HepG2 (cell line): ENCODE results near the gene SOX4. TPM values are rescaled to one million over a fixed set of nuclear protein-coding genes. Genes with fewer than 3 reads are reported as not detected.

Experiments
- CAMTA2 ChIP-seq: sonication (generic); formaldehyde crosslinking; IDR thresholded peaks from 2 replicates; pipeline ENCODE4 v1.4.0; 2020; ENCODE audit warnings: mild to moderate bottlenecking, missing genetic modification reagents, borderline replicate concordance
- FOSL2 ChIP-seq: sonication (generic); formaldehyde crosslinking; IDR thresholded peaks from 2 replicates; pipeline ENCODE4 v1.4.0; 2020; ENCODE audit warnings: missing genetic modification reagents
- GZF1 ChIP-seq: sonication (generic); formaldehyde crosslinking; IDR thresholded peaks from 2 replicates; pipeline ENCODE4 v1.5.1; 2020; ENCODE audit warnings: mild to moderate bottlenecking, missing genetic modification reagents
- HDAC2 ChIP-seq: sonication (generic); formaldehyde crosslinking; IDR thresholded peaks from 2 replicates; pipeline ENCODE4 v1.4.0; 2020; ENCODE audit warnings: missing genetic modification reagents
- HNRNPK ChIP-seq: fragments of 200-400 bp; formaldehyde crosslinking; IDR thresholded peaks from 2 replicates; pipeline ENCODE4 v1.6.1; 2018; ENCODE audit warnings: low read length, low read depth, moderate library complexity, mild to moderate bottlenecking; ENCODE audit not compliant: poor library complexity, severe bottlenecking
- HNRNPUL1 ChIP-seq: fragments of 200-400 bp; formaldehyde crosslinking; IDR thresholded peaks from 2 replicates; pipeline ENCODE4 v1.6.1; 2017; ENCODE audit warnings: low read depth, mild to moderate bottlenecking, low read length, moderate library complexity
- IKZF4 ChIP-seq: sonication (generic); formaldehyde crosslinking; IDR thresholded peaks from 2 replicates; pipeline ENCODE4 v1.5.1; 2020; ENCODE audit warnings: borderline replicate concordance, mild to moderate bottlenecking, low read depth, missing genetic modification reagents; ENCODE audit errors: not compliant biosample characterization
- NR2C2 ChIP-seq: sonication (generic); formaldehyde crosslinking; IDR thresholded peaks from 2 replicates; pipeline ENCODE4 v1.4.0; 2020; ENCODE audit warnings: missing genetic modification reagents, mild to moderate bottlenecking, moderate library complexity, borderline replicate concordance
- SALL2 ChIP-seq: sonication (generic); formaldehyde crosslinking; IDR thresholded peaks from 2 replicates; pipeline ENCODE4 v1.8.1; 2023; ENCODE audit warnings: mild to moderate bottlenecking, missing genetic modification reagents, inconsistent platforms
- SATB2 ChIP-seq: sonication (generic); formaldehyde crosslinking; IDR thresholded peaks from 2 replicates; pipeline ENCODE4 v1.5.0; 2020; ENCODE audit warnings: missing genetic modification reagents
- SP2 ChIP-seq: sonication (generic); formaldehyde crosslinking; IDR thresholded peaks from 2 replicates; pipeline ENCODE4 v1.5.1; 2020; ENCODE audit warnings: mild to moderate bottlenecking, missing genetic modification reagents
- THAP9 ChIP-seq: sonication (generic); formaldehyde crosslinking; IDR thresholded peaks from 2 replicates; pipeline ENCODE4; 2020; ENCODE audit warnings: missing genetic modification reagents, mild to moderate bottlenecking, borderline replicate concordance
- ZBTB7A ChIP-seq: sonication (generic); formaldehyde crosslinking; IDR thresholded peaks from 2 replicates; pipeline ENCODE4 v1.8.0; 2022; ENCODE audit warnings: mild to moderate bottlenecking, missing genetic modification reagents
- ZNF205 ChIP-seq: IDR thresholded peaks from 2 replicates; pipeline ENCODE4 v1.6.1; 2018; ENCODE audit warnings: missing biosample characterization, missing genetic modification reagents
- ZNF552 ChIP-seq: sonication (generic); formaldehyde crosslinking; IDR thresholded peaks from 2 replicates; pipeline ENCODE4 v1.9.0; 2022; ENCODE audit warnings: missing genetic modification reagents, mild to moderate bottlenecking, borderline replicate concordance
- ZNF557 ChIP-seq: sonication (generic); formaldehyde crosslinking; IDR thresholded peaks from 2 replicates; pipeline ENCODE4 v1.4.0; 2020; ENCODE audit warnings: missing genetic modification reagents
- ZNF558 ChIP-seq: sonication (generic); formaldehyde crosslinking; IDR thresholded peaks from 2 replicates; pipeline ENCODE4 v1.9.0; 2022; ENCODE audit warnings: mild to moderate bottlenecking, missing genetic modification reagents, borderline replicate concordance
- ZNF567 ChIP-seq: sonication (generic); formaldehyde crosslinking; IDR thresholded peaks from 2 replicates; pipeline ENCODE4 v1.8.1; 2023; ENCODE audit warnings: mild to moderate bottlenecking, missing genetic modification reagents, borderline replicate concordance
- ZNF660 ChIP-seq: sonication (generic); formaldehyde crosslinking; IDR thresholded peaks from 2 replicates; pipeline ENCODE4 v1.5.1; 2020; ENCODE audit warnings: mild to moderate bottlenecking, low read depth, missing genetic modification reagents, borderline replicate concordance
- ZNF670 ChIP-seq: sonication (generic); formaldehyde crosslinking; IDR thresholded peaks from 2 replicates; pipeline ENCODE4 v1.8.0; 2022; ENCODE audit warnings: mild to moderate bottlenecking, missing genetic modification reagents, borderline replicate concordance
- ZNF709 ChIP-seq: sonication (generic); formaldehyde crosslinking; IDR thresholded peaks from 2 replicates; pipeline ENCODE4 v1.5.0; 2020; ENCODE audit warnings: mild to moderate bottlenecking, missing genetic modification reagents
- ZNF782 ChIP-seq: sonication (generic); formaldehyde crosslinking; IDR thresholded peaks from 2 replicates; pipeline ENCODE4 v1.4.0; 2020; ENCODE audit warnings: missing genetic modification reagents, mild to moderate bottlenecking, borderline replicate concordance
- ZSCAN25 ChIP-seq: sonication (generic); formaldehyde crosslinking; IDR thresholded peaks from 2 replicates; pipeline ENCODE4 v1.8.0; 2022; ENCODE audit warnings: mild to moderate bottlenecking, missing genetic modification reagents
- polyA plus RNA-seq, 8 experiments: library from polyadenylated mRNA; depleted of rRNA in 3 of 8; stranded (reverse) in 7 of 8; unstranded in 1 of 8; fragments of >200 nt; fragmentation: Illumina TruSeq in 4 of 8; extraction: Trizol in 4 of 8; gene quantifications; 2 replicates each; pipeline versions ENCODE4 v1.2.1 to v1.2.3, GENCODE V29; 2011 to 2016; ENCODE audit warnings: low read depth in 4 of 8, missing spikeins in 1 of 8, mixed read lengths in 1 of 8; ENCODE audit not compliant: insufficient read depth in 1 of 8
- total RNA-seq, 5 experiments: library from RNA; depleted of rRNA; stranded (reverse); fragments of >200 nt; fragmentation: Illumina TruSeq; extraction: Trizol; gene quantifications; 2 replicates each; pipeline ENCODE4 v1.2.3, GENCODE V29; 2016; ENCODE audit warnings: low read depth in 1 of 5
- TF ChIP-seq, protein P1 (sequence below): sonication (generic); formaldehyde crosslinking; IDR thresholded peaks from 2 replicates; pipeline ENCODE4 v1.5.1; 2020; ENCODE audit warnings: missing genetic modification reagents, mild to moderate bottlenecking, borderline replicate concordance
- TF ChIP-seq, protein P2 (sequence below): sonication (generic); formaldehyde crosslinking; IDR thresholded peaks from 2 replicates; pipeline ENCODE4 v1.4.0; 2020; ENCODE audit warnings: missing genetic modification reagents, borderline replicate concordance

The SOX4 gene
- total and polyA plus RNA-seq, 2 of the 13 experiments (the other 11 are each of a cell fraction or from before 2014, with no cell fraction given), result 2.6 to 3.4 TPM

GRCh38 chr6:21594416-21595281 lies 1.1 kb downstream of the SOX4 start (continued):
- TF ChIP-seq ZNF558 (CRISPR knock-in tag) (no peak), ZBTB7A (CRISPR knock-in tag) (peak; percentile 43; the same call in 1 of the 2 replicates), HNRNPK (no peak), IKZF4 (no peak), NR2C2 (no peak), GZF1 (CRISPR knock-in tag) (no peak), ZNF660 (CRISPR knock-in tag) (no peak), HNRNPUL1 (no peak), ZNF709 (CRISPR knock-in tag) (no peak), CAMTA2 (CRISPR knock-in tag) (0 out of 2 replicates have a peak, but pooled peaks have one; percentile 53), HDAC2 (CRISPR knock-in tag) (no peak), ZNF670 (CRISPR knock-in tag) (no peak), SALL2 (CRISPR knock-in tag) (no peak), SP2 (CRISPR knock-in tag) (no peak), SATB2 (CRISPR knock-in tag) (peak; percentile 78; the same call in 1 of the 2 replicates), FOSL2 (CRISPR knock-in tag) (no peak), ZNF567 (CRISPR knock-in tag) (0 out of 2 replicates have a peak, but pooled peaks have one; percentile 32), ZNF552 (CRISPR knock-in tag) (0 out of 2 replicates have a peak, but pooled peaks have one; percentile 73), ZNF205 (CRISPR knock-in tag) (no peak), ZNF557 (CRISPR knock-in tag) (0 out of 2 replicates have a peak, but pooled peaks have one; percentile 63), ZNF782 (CRISPR knock-in tag) (0 out of 2 replicates have a peak, but pooled peaks have one; percentile 51), THAP9 (CRISPR knock-in tag) (no peak), ZSCAN25 (CRISPR knock-in tag) (0 out of 2 replicates have a peak, but pooled peaks have one; percentile 13)
- TF ChIP-seq, protein P1, sequence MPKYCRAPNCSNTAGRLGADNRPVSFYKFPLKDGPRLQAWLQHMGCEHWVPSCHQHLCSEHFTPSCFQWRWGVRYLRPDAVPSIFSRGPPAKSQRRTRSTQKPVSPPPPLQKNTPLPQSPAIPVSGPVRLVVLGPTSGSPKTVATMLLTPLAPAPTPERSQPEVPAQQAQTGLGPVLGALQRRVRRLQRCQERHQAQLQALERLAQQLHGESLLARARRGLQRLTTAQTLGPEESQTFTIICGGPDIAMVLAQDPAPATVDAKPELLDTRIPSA (CRISPR knock-in tag), result no peak
- TF ChIP-seq, protein P2, sequence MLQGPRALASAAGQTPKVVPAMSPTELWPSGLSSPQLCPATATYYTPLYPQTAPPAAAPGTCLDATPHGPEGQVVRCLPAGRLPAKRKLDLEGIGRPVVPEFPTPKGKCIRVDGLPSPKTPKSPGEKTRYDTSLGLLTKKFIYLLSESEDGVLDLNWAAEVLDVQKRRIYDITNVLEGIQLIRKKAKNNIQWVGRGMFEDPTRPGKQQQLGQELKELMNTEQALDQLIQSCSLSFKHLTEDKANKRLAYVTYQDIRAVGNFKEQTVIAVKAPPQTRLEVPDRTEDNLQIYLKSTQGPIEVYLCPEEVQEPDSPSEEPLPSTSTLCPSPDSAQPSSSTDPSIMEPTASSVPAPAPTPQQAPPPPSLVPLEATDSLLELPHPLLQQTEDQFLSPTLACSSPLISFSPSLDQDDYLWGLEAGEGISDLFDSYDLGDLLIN, result 0 out of 2 replicates have a peak, but pooled peaks have one; percentile 32
